Esophagus muscularis mucosa (tissue), 4 donors: ENCODE measurements around the gene MAP1LC3B2.

ENCODE experiments used
- CTCF ChIP-seq, 3 experiments: fragments of 200-600 bp in 2 of 3; fragments of 450-650 bp in 1 of 3; sonication (generic) in 2 of 3; IDR thresholded peaks; one replicate each; pipeline ENCODE4 v1.5.1; 2017 to 2019; ENCODE audit warnings: antibody characterized with exemption in 3 of 3, mild to moderate bottlenecking in 2 of 3, moderate library complexity in 1 of 3
- EP300 ChIP-seq: sonication (generic); formaldehyde crosslinking; IDR thresholded peaks from one replicate; pipeline ENCODE4 v1.6.1; 2017; ENCODE audit warnings: antibody characterized with exemption
- POLR2AphosphoS5 ChIP-seq, 2 donors: sonication (generic); formaldehyde crosslinking; IDR thresholded peaks; one replicate each; pipeline ENCODE4 v1.6.1; 2017; ENCODE audit warnings: antibody characterized with exemption in 2 of 2

GRCh38 chr12:116582610-116583009, 23.4 kb downstream of the MAP1LC3B2 start:
- TF ChIP-seq CTCF (IDR thresholded peaks at IDR 0.05), result no peak
- TF ChIP-seq EP300, result no peak
- no peak for TF ChIP-seq POLR2AphosphoS5 (IDR thresholded peaks at IDR 0.05)
